SU-DHL-6 (cell line): ENCODE data around the gene GUF1.

Experiments used
- H2AFZ ChIP-seq: fragments of 200-600 bp; sonication (generic); 2 replicates; pipeline ENCODE4 v1.6.1; 2014; ENCODE audit warnings: low read depth, mild to moderate bottlenecking, moderate library complexity, mixed read lengths, antibody characterized with exemption, low read length; ENCODE audit not compliant: severe bottlenecking
- H3F3A ChIP-seq: fragments of 200-600 bp; shearing (Covaris generic); 2 replicates; pipeline ENCODE4 v1.6.0; 2016; ENCODE audit warnings: antibody characterized with exemption, mild to moderate bottlenecking; ENCODE audit not compliant: insufficient read depth
- H3K27ac ChIP-seq: fragments of 200-600 bp; sonication (generic); 2 replicates; pipeline ENCODE4 v1.5.1; 2016; ENCODE audit warnings: low read depth, mild to moderate bottlenecking, low read length, moderate library complexity, mixed read lengths
- H3K27me3 ChIP-seq: fragments of 200-600 bp; sonication (generic), shearing (Covaris generic); 2 replicates; pipeline ENCODE4 v1.6.0; 2014; ENCODE audit warnings: mild to moderate bottlenecking, low read length
- H3K36me3 ChIP-seq: fragments of 200-600 bp; sonication (generic); 2 replicates; pipeline ENCODE4 v1.6.1; 2014; ENCODE audit warnings: mild to moderate bottlenecking, low read length, mixed read lengths
- H3K4me2 ChIP-seq: fragments of 300-600, 200-600 bp; shearing (Covaris generic), sonication (generic); 2 replicates; pipeline ENCODE4 v1.6.0; 2014; ENCODE audit warnings: low read length, low read depth, mild to moderate bottlenecking; ENCODE audit not compliant: poor library complexity, severe bottlenecking
- H3K4me3 ChIP-seq: fragments of 200-600 bp; sonication (generic); 2 replicates; pipeline ENCODE4 v1.5.1; 2014; ENCODE audit warnings: antibody characterized with exemption, low read length, mild to moderate bottlenecking, mixed read lengths; ENCODE audit not compliant: insufficient read depth, poor library complexity, severe bottlenecking
- H3K79me2 ChIP-seq: fragments of 200-600 bp; sonication (generic); 2 replicates; pipeline ENCODE4 v1.6.1; 2014; ENCODE audit warnings: mild to moderate bottlenecking, low read length, moderate library complexity; ENCODE audit not compliant: insufficient read depth
- H3K9ac ChIP-seq: fragments of 200-600 bp; sonication (generic); 2 replicates; pipeline ENCODE4 v1.7.0; 2014; ENCODE audit warnings: mild to moderate bottlenecking, low read length
- H3K9me2 ChIP-seq: fragments of 200-600 bp; sonication (generic); replicated peaks from 2 replicates; pipeline ENCODE4 v1.6.1; 2014; ENCODE audit warnings: low read length; ENCODE audit not compliant: insufficient read depth
- H3K9me3 ChIP-seq: fragments of 200-600 bp; sonication (generic); 2 replicates; pipeline ENCODE4 v1.6.1; 2014; ENCODE audit warnings: low read length, mixed read lengths; ENCODE audit not compliant: insufficient read depth
- H4K20me1 ChIP-seq: fragments of 200-600 bp; sonication (generic); 2 replicates; pipeline ENCODE4 v1.6.1; 2014; ENCODE audit warnings: low read depth, mild to moderate bottlenecking, antibody characterized with exemption, low read length, moderate library complexity, mixed read lengths
- EZH2phosphoT487 ChIP-seq: fragments of 200-600 bp; sonication (generic), shearing (Covaris generic); conservative IDR thresholded peaks from 2 replicates; pipeline ENCODE4 v1.6.1; 2018; ENCODE audit warnings: mild to moderate bottlenecking, antibody characterized with exemption, low read length, moderate library complexity, mixed read lengths
- TF ChIP-seq, protein P1 (sequence below): fragments of 200-600 bp; sonication (generic); IDR thresholded peaks from one replicate; pipeline ENCODE4 v1.5.1; 2017; ENCODE audit warnings: antibody characterized with exemption, mild to moderate bottlenecking, low read length, moderate library complexity; ENCODE audit not compliant: insufficient read depth, poor library complexity, severe bottlenecking

GUF1 gene

GRCh38 chr4:44704673-44705072 is 26.5 kb downstream of the GUF1 start:
- H3K4me2 ChIP-seq, result no peak overlapping the region
- TF ChIP-seq, protein P1, sequence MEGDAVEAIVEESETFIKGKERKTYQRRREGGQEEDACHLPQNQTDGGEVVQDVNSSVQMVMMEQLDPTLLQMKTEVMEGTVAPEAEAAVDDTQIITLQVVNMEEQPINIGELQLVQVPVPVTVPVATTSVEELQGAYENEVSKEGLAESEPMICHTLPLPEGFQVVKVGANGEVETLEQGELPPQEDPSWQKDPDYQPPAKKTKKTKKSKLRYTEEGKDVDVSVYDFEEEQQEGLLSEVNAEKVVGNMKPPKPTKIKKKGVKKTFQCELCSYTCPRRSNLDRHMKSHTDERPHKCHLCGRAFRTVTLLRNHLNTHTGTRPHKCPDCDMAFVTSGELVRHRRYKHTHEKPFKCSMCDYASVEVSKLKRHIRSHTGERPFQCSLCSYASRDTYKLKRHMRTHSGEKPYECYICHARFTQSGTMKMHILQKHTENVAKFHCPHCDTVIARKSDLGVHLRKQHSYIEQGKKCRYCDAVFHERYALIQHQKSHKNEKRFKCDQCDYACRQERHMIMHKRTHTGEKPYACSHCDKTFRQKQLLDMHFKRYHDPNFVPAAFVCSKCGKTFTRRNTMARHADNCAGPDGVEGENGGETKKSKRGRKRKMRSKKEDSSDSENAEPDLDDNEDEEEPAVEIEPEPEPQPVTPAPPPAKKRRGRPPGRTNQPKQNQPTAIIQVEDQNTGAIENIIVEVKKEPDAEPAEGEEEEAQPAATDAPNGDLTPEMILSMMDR, result no peak
- TF ChIP-seq EZH2phosphoT487, result no peak
- no peaks in the 10 kb centered on the region for H3K9me3 ChIP-seq
- H4K20me1 ChIP-seq, result no peaks in the 10 kb centered on the region
- no peak overlapping the region for H3K9ac ChIP-seq
- H2AFZ ChIP-seq, result no peak overlapping the region
- H3K27me3 ChIP-seq, result no peaks in the 10 kb centered on the region
- no peak overlapping the region for H3K27ac ChIP-seq
- H3K79me2 ChIP-seq, result 0 out of 2 replicates have a peak, but pooled peaks cover 4% of the 10 kb centered on the region
- peaks cover 12% of the 10 kb centered on the region; the same call in 1 of the 2 replicates for H3F3A ChIP-seq
- H3K9me2 ChIP-seq, result no peaks in the 10 kb centered on the region
- H3K36me3 ChIP-seq, result peaks cover 47% of the 10 kb centered on the region; the same call in 1 of the 2 replicates
- H3K4me3 ChIP-seq, result no peak overlapping the region

GRCh38 chr4:44713125-44713524 is 34.9 kb downstream of the GUF1 start:
- no peaks in the 10 kb centered on the region for H3K9me2 ChIP-seq
- no peak overlapping the region for H3K27ac ChIP-seq

GRCh38 chr4:44716597-44716996 is 38.4 kb downstream of the GUF1 start:
- no peaks in the 10 kb centered on the region for H3K9me2 ChIP-seq
- H3K36me3 ChIP-seq, result peaks cover 18% of the 10 kb centered on the region; the same call in 1 of the 2 replicates
- TF ChIP-seq EZH2phosphoT487, result no peak
- TF ChIP-seq, protein P1, result no peak
- no peaks in the 10 kb centered on the region; the same call in 1 of the 2 replicates for H3F3A ChIP-seq
- H3K9ac ChIP-seq, result no peak overlapping the region
- H3K4me3 ChIP-seq, result no peak overlapping the region
- no peaks in the 10 kb centered on the region for H3K9me3 ChIP-seq
- no peaks in the 10 kb centered on the region for H3K27me3 ChIP-seq
- peaks cover 69% of the 10 kb centered on the region for H3K79me2 ChIP-seq
- no peak overlapping the region for H3K4me2 ChIP-seq
- peaks cover 8% of the 10 kb centered on the region; the same call in 1 of the 2 replicates for H4K20me1 ChIP-seq
- no peak overlapping the region for H2AFZ ChIP-seq
- H3K27ac ChIP-seq, result no peak overlapping the region

More at GRCh38 chr4:44713125-44713524, 34.9 kb downstream of the GUF1 start:
- Histone ChIP-seq H3K9me3 (no peaks in the 10 kb centered on the region), H3K4me3 (no peak overlapping the region), H4K20me1 (peaks cover 3% of the 10 kb centered on the region; the same call in 1 of the 2 replicates), H3K9ac (no peak overlapping the region), H3K4me2 (no peak overlapping the region), H3F3A (peaks cover 16% of the 10 kb centered on the region; the same call in 1 of the 2 replicates), H3K79me2 (peaks cover 34% of the 10 kb centered on the region), H3K27me3 (no peaks in the 10 kb centered on the region), H2AFZ (no peak overlapping the region), H3K36me3 (peaks cover 13% of the 10 kb centered on the region; the same call in 1 of the 2 replicates)
- TF ChIP-seq, protein P1, result no peak
- no peak for TF ChIP-seq EZH2phosphoT487
